ENCODE measurements around the gene AATK. TPM values are rescaled to one million over a fixed set of nuclear protein-coding genes. Genes with fewer than 3 reads are reported as not detected.

The AATK gene
- total RNA-seq, 1 experiment from 2014 or later: 64.6 TPM

- no peak for DNase-seq (ENCODE audit: low spot score)
Observed at GRCh38 chr17:81182596-81182995, 16.6 kb upstream of the AATK start.

DNA sequence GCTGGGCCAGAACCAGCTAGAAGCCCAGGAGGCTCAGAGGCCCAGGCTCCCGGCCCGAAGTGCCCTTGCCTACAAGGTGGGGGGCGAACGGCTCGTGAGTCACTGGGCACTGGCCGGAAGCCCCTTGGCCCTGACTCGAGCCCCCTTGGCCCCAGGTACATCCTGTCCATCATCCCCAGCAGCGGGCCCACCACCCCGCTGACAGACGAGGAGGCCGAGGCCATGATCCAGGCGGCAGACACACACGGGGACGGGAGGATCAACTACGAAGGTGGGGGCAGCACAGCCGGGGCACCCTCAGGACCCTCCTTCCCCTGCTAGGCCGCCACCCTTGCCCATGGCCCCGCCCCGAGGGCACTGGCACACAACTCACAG is 15.8 kb upstream of the AATK start:
- no peak for DNase-seq (ENCODE audit: low spot score)

DNA sequence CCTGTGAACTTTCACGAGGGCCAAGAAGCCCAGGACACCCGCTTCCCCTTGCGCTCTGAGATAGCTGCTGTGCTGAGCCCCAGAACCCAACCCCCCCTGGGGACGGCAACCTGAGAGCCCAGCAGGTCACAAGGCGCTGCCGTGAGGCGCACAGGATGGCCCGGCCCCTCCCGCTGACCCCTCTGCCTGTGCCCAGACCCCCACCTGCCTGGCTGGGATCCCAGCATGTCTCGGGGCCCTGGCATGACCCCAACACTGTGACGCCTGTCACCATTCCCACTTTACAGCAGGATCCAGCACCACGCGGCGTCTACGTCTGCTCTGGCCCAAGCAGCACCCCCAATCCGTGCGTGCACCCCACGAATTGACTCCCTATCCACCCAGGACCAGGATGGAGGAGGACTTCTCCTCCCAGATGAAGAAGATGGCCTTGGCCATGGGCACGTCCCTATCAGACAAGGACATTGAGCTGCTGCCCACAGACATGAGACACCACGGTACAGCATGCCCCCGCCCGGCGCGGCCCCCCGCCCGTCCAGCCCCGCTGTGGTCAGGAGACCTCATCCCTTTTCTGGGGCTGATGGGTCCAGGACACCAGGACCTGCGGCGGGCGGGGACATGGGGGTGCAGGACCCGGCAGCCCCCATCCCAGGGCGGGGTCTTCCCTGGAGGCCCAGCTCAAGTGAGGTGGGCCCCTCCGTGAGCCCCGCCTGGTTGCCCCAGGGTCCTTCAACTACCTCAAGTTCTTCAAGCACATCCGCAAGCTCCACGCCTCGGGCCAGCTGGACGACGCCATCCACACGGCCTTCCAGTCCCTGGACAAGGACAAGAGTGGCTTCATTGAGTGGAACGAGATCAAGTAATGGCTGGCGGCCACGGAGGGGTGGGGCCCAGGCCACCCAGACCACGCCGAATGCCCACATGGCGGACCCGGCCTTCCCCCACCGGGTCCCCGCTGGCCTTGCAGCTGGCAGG is 15.1 kb upstream of the AATK start:
- no peak for DNase-seq (ENCODE audit: low spot score)

- DNase-seq (ENCODE audit: low spot score): no peak
Observed at GRCh38 chr17:81179861-81180260, 13.8 kb upstream of the AATK start.

DNA sequence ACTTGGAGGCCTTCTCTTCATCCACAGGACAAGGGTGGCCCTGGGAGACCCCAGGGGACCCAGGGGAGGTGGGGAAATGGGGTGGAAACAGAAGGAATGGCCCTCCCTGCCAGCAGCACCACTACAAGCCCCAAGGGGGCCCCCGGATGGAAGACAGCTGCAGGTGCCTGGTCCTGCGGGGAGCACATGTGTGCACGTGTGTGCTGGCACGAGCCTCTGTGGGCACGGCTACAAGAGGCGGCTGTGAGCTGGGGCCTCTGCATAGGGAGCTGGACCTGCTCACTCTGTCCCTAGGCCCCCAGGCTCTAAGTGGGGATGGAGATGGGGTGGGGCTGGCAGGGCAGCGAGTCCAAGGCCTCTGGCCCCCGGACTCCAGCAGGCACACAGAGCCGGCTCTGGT is 13.2 kb upstream of the AATK start:
- no peak for DNase-seq (ENCODE audit: low spot score)

GRCh38 chr17:81178136-81179091 is 12.4 kb upstream of the AATK start:
- no peak for DNase-seq (ENCODE audit: low spot score)

DNA sequence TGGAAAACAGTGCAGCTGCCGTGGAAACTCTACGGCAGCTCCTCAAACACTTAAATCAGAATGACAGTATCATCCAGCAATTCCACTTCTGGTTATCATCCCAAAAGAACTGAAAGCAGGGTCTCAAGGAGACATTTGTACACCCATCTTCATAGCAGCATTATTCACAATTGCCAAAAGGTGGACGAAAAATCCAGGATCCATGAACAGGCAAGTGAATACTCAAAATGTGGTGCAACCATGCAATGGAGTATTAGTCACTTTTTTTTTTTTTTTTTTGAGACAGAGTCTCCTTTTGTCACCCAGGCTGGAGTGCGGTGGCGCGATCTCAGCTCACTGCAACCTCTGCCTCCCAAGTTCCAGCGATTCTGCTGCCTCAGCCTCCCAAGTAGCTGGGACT is 10.6 kb upstream of the AATK start:
- no peak for DNase-seq (ENCODE audit: low spot score)

- no peak for DNase-seq (ENCODE audit: low spot score)
Observed at GRCh38 chr17:81173762-81174155, 7.7 kb upstream of the AATK start.

DNA sequence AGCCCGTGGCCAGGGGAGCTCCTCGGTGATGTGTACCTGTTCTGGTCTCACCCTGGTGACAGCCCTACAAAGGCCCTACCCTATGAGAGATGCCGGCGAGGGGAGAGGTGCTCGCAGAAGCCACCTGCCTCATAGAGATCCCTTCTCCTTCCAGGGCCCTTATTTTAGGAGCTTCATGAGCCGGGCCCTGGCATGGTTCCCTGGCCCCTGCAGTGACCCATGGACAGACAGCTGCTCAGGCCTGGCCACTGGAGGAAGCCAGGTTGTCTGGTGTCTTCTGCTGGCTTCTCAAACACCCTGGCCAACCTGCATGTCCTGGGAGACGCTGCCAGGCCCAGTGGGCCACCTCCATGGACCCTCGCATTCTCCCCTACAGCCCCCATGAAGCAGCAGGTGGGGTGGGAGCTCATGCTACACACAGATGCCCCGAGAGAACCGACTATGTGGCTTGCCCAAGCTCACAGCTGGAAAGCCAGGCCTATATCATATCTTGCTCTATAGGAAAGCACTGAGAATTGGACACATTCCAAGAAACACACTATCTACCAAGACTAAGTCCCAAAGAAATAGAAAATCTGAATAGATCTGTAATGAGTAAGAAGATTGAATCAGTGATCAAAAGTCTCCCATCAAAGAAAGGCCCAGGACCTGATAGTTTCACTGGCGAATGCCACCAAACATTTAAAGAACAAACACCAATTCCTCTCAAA is 7.2 kb upstream of the AATK start:
- DNase-seq (ENCODE audit: low spot score): no peak

- DNase-seq (ENCODE audit: low spot score): no peak
Observed at GRCh38 chr17:81171941-81172340, 5.9 kb upstream of the AATK start.

DNA sequence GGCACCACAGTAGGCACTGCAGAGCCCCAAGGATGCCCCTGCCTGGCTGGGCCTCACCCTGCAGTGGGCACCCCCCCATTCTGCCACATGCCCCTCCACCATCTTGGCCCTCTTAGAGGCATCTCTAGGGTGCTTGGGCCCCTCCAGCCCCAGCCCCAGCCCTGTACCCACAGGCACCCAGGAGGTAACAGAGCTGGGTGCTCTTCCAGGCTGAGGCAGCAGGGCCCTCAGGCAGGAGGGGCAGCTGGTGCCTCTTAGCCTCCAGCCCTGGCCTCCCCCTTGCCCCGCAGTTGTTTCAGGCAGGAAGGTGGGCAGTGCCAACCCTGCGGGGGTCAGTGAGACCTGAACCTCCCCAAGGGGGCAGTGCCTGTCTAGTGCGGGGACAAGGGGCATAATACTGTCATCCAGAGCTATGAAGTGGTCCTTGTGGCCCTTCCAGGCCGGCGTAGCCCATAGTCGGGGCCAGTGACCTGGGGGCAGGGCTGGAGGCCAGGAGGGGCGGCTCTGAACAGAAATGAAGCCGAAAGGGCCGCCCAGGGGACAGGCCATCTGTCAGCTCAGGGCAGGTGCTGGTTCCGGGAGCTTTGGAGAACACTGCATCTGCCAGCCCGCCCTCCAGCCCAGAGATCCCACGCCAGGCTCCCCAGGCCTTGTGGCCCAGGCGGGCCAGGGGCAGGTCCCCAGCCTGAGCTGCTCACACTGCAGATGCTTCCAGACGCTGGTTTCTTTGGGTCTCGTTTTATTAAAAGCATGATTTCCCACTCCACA is 4.9 kb upstream of the AATK start:
- DNase-seq (ENCODE audit: low spot score): no peak

- no peak for DNase-seq (ENCODE audit: low spot score)
Observed at GRCh38 chr17:81169870-81170309, 3.9 kb upstream of the AATK start.

DNA sequence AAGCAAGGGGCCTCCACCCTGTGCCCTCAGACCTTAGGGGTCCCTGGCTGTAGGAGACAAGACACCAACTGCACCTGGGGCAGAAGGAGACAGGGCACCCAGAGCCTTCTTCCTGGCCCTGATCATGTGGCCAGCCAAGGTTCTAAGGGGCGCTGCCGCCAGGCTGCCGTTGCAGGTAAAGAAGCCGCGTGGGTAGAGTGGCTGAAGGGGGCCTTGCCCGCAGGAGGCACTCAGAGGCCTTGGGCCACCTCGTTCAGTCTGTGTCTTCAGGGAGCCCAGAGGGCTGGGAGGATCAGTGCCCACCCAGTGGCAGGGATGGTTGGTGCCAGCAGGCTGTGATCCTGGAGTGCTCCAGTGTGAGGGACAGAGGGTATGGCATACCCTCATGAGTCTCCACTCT is 1.6 kb upstream of the AATK start:
- no peak for DNase-seq (ENCODE audit: low spot score)

DNA sequence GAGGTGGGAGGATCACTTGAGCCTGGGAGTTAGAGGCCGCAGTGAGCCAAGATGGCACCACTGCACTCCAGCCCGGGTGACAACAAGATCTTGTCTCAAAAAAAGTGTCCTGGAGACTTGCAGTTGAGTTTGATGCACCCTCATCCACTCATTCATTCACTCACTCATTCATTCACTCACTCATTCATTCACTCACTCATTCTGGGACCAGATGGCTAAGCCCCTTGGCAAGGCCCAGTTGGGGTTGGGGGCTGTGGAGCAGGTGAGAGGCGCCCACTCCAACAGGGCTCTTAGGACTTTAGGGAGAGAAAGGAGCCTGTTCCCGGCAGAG is 1.1 kb upstream of the AATK start:
- no peak for DNase-seq (ENCODE audit: low spot score)

DNA sequence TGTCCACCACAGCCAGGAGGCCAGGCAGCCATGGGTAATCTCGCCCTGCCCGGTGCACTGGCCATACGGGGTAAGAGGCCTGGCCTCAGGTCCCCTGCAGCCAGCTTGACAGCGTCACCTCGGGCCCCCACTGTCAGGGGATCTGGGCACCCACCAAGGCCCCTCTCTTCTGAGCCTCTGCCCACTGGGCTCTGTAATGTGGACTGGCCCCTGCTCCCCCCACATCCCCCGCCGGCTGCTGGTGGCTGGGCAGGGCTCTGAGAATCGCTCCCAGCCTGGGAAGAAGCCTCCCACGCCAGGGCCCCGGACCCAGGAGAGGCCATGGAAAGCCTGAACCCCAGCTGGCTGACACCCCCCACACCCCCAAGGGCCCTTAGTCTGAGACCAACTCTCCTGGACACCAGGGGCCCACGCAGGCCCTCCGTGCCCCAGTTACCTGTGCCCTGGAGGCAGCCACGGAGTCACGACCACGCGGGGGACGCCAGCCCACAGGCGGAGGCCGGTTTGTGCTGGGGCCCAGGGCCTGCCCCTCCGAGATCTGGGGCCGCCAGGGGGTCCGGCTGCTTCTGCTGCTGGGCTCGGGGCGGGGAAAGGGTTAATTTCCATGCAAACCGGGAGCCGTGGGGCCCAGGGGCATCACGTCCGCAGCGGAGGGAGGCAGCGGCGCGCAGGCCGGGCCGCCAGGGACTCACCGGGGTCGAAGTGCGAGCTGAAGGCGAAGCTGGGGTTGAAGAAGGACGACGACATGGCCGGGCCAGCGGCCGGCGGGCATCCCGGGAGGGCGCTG is 582 bp downstream of the AATK start, which contains the start of gene PVALEF:
TSS of gene PVALEF (plus strand) at position 262 of the 787 bp plus-strand sequence. CDS start 15,720 bp downstream, outside the sequence.
- peak; percentile 29 for DNase-seq (ENCODE audit: low spot score)

DNA sequence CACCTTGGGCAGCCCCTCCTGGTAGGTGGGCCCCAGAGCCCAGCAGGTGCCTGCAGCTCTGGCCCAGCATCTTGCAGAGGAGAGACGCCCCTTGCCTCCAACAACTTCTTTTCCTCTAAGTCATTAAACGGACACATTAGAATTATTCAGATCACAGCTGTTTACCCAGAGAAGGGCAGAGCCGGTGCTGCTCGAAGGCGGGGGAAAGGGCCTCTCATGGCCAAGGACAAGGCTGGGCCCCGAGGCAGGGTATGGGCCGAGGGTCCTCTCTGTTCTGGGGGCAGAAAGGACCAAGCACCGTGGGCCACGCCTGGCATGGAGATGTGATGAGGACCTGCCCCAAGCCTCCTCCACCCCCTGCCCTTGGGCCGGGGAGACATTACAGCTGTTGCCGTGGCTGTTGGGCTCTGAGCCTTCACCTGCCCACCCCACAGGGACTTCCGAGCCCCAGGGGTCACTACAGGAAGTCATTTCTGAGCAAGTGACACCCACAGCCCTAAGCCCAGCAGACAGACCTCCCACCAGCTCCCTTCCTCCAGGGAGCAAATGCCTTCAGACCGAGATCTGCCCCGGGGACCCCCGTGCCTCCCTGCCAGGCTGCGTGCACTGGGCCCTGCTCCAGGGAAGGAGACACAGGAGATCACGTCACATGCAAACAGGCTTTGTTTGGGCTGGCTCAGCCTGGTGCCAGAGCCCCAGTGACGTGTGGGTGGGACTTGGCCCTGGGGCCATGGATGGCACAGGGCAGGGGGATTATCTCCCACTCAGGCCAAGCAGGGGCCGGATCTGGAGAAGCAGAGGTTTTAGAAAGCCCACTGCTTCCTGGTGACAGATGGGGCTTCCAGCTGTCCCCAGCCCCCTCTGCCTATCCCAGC is 1.4 kb downstream of the AATK start:
- DNase-seq (ENCODE audit: low spot score): peak; percentile 47

- DNase-seq (ENCODE audit: low spot score): no peak
Observed at GRCh38 chr17:81163703-81164370, 2.2 kb downstream of the AATK start.

DNA sequence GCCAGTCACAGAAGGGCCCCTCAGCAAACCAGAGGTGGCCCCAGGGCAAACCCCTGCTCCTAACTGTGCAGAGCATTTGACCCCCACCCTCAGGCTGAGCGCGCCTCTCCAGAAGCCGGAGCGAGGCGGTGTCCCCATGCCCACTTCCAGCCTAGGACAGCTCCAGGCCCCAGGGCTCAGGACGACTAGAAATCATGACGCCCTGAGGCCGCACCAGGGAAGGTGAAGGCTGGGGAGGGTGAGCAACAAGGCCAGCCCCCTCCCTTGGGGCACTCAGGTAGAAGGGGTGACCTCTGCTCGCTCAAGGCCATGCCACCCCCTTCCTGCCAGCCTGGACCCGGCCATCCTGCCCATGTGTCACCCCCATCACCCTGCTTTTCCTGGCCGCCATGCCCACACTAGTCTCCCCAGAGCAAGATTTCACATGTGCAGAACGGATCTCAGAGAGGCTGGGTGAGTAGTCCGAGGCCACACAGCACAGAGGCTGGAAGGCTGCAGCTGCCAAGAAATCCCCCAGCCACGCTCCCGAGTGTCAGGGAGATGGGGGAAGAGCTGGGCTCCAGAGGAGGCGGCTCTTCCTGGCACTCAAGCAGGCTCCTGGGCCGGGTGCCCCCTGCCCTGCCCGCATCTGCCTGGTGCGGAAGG is 2.8 kb downstream of the AATK start:
- no peak for DNase-seq (ENCODE audit: low spot score)
